Measurements from ENCODE around the gene ATP2A3. TPM values are rescaled to one million over a fixed set of nuclear protein-coding genes. Genes with fewer than 3 reads are reported as not detected.
"Not testable (repeated sequence)": the region's sequence is repeated elsewhere in the genome, so short reads cannot be mapped to it uniquely, and the experiment has no call there.

The ATP2A3 gene
- polyA plus RNA-seq, 4 donors = 3.2 to 6.4 (median 5.2) TPM

DNA sequence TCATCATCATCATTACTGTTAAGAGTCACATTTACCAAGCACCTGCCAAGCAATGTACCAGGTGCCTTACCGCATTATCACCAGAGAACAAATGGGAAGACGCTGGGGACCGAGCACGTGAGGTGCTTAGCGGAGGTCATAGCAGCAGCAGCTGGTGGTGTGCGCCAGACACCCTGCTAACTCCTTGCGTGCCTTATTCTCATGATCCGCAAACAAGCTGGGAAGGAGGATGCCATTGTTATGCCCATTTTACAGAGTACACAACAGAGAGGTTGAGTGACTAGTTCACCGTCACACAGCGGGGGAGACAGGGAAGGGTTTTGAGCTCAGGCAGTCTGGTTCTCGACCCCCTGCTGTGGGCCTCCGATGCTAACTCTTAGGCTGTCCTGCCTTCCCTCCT, 7.3 kb downstream of the ATP2A3 start:
- DNase-seq (ENCODE audit: low read depth in 4 of 4, low spot score in 3 of 4) = no peak

DNA sequence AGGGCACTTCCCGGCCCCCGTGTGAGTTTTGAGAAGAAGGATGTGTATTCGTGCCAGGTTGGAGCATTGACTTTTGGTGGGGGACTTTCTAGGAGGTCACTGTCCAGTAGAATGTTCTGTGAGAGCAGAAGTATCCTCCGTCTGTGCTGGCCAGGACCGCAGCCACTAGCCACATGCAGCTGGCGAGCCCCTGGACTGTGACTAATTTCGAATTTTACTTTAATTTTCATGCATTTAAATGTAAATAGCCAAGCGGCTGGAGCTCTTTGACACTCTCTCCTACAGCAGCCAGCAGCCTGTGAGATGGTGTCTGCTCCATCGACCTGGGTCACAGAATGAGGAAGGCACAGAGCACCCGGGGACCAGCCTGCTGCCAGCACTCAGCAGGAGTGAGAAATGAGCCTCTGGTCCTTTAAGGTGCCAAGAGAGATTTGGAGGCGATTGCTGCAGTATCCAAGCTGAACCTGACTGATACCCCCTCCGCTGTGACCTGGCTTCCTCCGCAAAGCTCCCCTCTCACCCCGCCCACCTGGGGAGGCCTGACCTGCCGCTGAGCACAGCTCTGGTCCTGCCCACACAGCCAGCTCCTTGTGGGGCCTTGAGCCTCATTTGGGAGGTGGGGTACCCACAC, 7.8 kb downstream of the ATP2A3 start:
- no peak for DNase-seq (ENCODE audit: low read depth in 4 of 4, low spot score in 3 of 4)

DNA sequence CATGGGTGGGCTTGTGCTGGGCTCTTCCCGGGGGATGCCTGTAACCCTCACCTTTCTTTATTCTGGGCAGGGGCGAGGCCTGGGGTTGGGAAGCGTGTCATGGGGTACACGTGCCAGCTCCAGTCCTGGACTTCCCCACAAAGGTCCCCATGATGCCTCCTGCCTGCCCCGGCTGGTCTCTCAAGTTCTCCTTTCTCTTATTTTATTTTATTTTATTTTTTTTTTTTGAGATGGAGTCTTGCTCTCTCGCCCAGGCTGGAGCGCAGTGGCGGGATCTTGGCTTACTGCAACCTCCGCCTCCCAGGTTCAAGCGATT, 8.6 kb downstream of the ATP2A3 start:
- DNase-seq (ENCODE audit: low read depth in 4 of 4, low spot score in 3 of 4) = no peak

DNA sequence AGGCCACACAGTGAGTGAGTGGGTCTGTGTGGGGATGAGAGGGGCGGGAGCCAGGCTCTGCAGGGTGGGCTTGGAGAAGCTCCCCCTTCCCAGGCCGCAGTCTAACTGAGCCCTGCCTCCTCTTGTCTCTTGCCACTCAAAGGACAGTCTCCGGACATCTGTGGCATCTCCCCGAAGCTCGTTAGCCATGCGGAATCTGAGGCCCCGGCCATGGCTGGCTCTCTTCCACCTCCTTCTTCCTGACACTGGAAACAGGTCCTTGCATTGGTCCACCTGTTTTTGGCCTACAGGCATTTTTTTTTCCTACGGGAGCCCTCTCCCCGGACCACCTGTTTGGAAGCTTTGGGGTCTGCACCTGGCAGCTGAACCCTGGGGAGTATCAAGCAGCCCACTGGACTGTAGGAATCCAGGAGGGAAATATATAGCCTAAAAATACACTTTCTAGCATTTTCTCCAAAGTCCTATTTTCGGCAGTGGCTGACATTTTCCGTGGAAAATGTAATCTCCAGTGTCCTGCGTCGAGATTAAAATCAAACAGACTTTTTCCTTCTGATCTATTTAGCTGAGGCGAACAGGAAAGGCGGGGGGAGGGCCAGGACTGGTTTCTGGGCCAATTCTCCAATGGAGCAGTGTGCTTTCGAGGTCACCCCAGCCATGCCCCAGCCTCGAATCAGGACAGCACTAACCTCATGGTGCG, 9.1 kb downstream of the ATP2A3 start:
- no peak for DNase-seq (ENCODE audit: low read depth in 4 of 4, low spot score in 3 of 4)

DNA sequence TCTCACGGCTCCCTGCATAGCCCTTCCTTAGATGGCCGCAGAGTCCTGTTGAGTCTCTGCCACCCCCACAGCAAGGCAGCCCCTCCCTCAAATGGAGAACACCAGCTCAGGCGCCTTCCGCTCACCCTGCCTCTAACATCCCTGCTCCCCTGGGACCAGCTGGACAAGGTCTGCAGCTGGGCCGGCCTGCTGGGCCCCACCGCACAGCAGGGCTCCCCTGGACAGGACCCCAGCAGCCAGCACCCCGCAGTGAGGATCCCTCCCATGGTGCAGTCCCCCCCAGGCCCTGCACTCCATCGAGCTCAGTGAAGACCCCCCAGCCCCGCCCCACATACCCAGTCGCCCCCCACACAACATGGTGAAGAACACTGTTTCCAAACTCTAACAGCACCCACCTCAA, 10.2 kb downstream of the ATP2A3 start:
- DNase-seq (ENCODE audit: low read depth in 4 of 4, low spot score in 3 of 4) = no peak

DNA sequence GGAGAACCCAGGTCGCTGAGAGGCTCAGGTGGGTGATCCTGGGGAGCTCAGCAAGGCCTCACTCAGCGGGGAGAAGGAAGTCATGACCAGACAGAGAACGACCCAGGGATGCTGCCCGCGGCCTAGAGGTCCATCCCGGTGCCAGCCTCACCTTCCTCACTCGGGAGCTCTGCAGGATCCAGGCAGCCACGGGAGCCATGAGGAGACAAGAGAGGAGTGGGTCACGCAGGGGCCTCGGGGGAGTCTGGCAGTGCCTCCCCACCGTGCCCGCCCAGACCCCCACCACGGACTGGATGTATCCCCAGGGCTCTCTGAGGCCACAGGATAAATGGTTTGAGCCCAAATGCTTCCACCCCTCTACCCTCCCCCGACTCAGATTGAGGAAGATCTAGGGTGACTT, 10.7 kb downstream of the ATP2A3 start:
- no peak for DNase-seq (ENCODE audit: low read depth in 4 of 4, low spot score in 3 of 4)

DNA sequence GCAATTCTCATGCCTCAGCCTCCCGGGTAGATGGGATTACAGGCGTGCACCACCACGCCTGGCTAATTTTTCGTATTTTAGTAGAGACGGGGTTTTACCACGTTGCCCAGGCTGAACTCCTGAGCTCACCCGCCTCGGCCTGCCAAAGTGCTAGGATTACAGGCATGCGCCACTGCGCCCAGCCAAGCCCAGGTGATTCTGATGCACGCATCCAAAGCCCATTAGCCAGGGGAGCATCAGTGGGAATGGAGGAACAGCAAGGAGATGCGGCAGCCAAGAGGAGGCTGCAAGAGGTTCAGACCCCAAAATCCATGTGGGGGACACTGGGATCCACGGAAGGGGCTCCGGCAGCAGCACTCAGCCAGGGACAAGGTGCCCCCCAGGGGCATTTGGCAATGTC, 12.1 kb downstream of the ATP2A3 start:
- DNase-seq (ENCODE audit: low read depth in 4 of 4, low spot score in 3 of 4) = no peak

GRCh38 chr17:3951420-3951819, 12.8 kb downstream of the ATP2A3 start:
- no peak for DNase-seq (ENCODE audit: low read depth in 4 of 4, low spot score in 3 of 4)

- DNase-seq (ENCODE audit: low read depth in 4 of 4, low spot score in 3 of 4) = no peak
Measured at GRCh38 chr17:3951003-3951402, 13.2 kb downstream of the ATP2A3 start.

GRCh38 chr17:3950584-3950983, 13.7 kb downstream of the ATP2A3 start:
- no peak for DNase-seq (ENCODE audit: low read depth in 4 of 4, low spot score in 3 of 4)

- no peak for DNase-seq (ENCODE audit: low read depth in 4 of 4, low spot score in 3 of 4)
Measured at GRCh38 chr17:3949418-3949817, 14.8 kb downstream of the ATP2A3 start.

GRCh38 chr17:3948551-3948950, 15.7 kb downstream of the ATP2A3 start:
- DNase-seq (ENCODE audit: low read depth in 4 of 4, low spot score in 3 of 4) = not testable (repeated sequence)

- DNase-seq (ENCODE audit: low read depth in 4 of 4, low spot score in 3 of 4) = no peak
Measured at GRCh38 chr17:3947318-3947810, 16.9 kb downstream of the ATP2A3 start.

- DNase-seq (ENCODE audit: low read depth in 4 of 4, low spot score in 3 of 4) = no peak
Measured at GRCh38 chr17:3946711-3947235, 17.5 kb downstream of the ATP2A3 start.

DNA sequence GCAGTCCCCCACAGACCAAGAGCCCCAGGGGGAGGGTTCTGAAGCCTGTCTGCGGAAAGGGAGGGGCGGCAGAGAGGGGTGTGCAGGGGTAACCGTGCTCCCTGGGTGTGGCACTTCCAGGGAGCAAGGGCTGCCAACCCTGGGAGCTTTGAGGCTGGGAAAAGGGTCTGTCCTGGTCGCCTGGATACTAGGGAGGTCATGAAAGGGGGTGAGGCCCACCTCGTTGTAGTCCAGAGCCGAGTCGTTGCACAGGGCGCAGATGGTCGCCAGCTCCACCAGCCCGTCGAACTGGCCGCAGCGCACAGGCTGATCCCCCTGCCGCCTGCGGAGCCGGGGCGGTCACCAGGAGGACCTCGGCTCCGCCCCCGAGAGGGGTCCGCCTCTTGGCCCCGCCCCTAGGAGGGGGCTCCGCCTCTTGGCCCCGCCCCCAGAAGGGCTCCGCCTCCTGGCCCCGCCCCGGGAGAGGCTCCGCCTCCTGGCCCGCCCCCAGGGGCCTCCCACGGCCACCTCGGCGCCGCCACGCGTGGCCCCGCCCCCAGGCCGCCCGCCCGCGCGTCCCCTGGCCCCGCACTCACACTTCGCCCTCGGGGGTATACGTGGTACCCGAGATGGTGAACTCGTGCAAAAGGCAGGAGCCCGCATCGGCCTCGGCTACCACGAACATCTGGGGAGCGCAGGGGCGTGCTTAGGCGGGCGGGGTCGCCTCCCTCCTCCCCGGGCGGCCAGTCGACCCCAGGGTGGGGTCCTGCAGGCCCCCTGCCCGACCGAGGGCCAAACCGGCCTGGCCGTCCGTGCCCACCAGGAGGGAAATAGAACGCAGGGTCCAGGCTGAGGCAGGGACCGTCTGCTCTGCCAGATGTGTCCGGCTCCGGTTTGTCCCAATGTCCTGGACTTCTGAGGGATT, 19.5 kb downstream of the ATP2A3 start:
- DNase-seq (ENCODE audit: low read depth in 4 of 4, low spot score in 3 of 4) = peak in 1 of 4 donors; percentile 43

DNA sequence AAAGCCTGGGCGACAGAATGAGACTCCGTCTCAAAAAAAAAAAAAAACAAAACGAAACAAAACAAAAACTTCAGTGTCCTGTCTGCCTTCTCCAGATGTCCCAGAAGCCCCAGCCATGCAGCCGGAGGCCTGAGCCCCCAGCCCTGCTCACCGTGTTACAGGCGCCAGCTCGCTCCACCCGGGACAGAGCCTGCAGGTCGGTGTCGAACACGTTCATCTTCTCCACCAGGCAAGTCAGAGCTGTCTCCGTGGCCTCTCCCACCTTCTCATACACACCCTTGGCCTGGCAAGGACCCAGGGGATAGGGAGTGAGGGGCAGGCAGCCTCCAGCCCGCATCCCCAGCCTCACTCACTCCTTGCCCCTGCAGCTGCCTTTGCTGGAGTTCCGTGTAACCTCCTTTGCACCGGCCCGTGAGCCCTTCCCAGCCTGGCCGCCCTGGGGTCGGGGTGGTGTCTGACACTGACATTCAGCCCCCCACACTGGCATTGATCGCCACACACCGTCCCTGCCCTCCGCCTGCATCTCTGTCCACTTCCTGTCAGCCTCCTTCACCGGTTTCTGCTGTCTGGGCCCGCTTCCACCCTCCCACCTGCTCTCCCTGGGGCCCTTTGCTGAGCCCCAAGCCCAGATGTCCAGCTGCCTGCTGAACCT, 20.9 kb downstream of the ATP2A3 start:
- DNase-seq (ENCODE audit: low read depth in 4 of 4, low spot score in 3 of 4) = no peak

DNA sequence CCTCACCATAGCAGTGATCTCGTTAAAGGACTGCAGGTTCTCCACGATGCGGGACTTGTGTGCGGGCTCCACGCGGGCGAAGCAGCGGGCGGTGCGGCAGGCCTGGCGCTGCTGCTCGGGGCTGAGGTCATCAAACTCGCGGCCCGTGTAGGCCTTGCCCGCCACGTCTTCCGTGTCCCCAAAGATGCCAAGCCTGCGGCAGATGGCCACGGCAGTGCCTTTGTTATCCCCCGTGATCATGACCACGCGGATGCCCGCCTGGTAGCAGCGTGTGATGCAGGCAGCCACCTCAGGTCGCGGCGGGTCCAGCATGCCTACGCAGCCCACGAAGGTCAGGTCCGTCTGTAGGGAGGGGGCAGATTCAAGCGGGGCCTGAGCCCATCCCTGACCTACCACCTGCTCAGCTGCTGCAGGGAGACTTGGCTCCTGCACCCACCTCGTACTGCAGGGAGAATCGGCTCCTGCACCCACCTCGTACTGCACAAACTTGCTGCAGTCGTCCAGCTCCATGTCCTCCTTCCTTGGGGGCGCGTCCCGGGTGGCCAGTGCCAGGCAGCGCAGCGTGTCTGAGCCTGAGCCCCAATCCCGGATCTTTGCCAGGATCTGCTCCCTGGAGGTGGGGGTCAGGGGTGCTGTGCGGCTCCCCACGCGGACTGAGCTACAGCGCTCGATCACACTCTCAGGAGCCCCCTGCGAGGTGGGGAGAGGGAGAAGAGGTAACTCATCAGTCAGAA, 23.1 kb downstream of the ATP2A3 start:
- DNase-seq (ENCODE audit: low read depth in 4 of 4, low spot score in 3 of 4) = no peak

- DNase-seq (ENCODE audit: low read depth in 4 of 4, low spot score in 3 of 4) = no peak
Measured at GRCh38 chr17:3937359-3937758, 26.9 kb downstream of the ATP2A3 start.

- no peak for DNase-seq (ENCODE audit: low read depth in 4 of 4, low spot score in 3 of 4)
Measured at GRCh38 chr17:3935825-3936355, 28.3 kb downstream of the ATP2A3 start.

- DNase-seq (ENCODE audit: low read depth in 4 of 4, low spot score in 3 of 4) = peak in 2 of 4 donors; percentile 46 to 55
Measured at GRCh38 chr17:3935140-3935542, 29.1 kb downstream of the ATP2A3 start.

Measured in right renal pelvis (tissue), 4 donors.